GM12864 (cell line): ENCODE measurements around the gene MORF4L1.
"Not testable (repeated sequence)": the region's sequence is repeated elsewhere in the genome, so short reads cannot be mapped to it uniquely, and the experiment has no call there.

Experiments
- DNase-seq: peaks from one replicate; pipeline ENCODE4 v3.0.0-alpha.2; 2011; ENCODE audit warnings: low read depth
- H3K4me3 ChIP-seq: 2 replicates; pipeline ENCODE4 v1.5.1; 2011; ENCODE audit warnings: mild to moderate bottlenecking, low read depth, low read length, control low read depth
- TF ChIP-seq, protein P1 (sequence below): IDR thresholded peaks from 2 replicates; pipeline ENCODE4 v1.5.1; 2011; ENCODE audit warnings: low read depth, mild to moderate bottlenecking, moderate library complexity, low read length, control low read depth, inconsistent platforms; ENCODE audit errors: missing control alignments

MORF4L1 gene

DNA sequence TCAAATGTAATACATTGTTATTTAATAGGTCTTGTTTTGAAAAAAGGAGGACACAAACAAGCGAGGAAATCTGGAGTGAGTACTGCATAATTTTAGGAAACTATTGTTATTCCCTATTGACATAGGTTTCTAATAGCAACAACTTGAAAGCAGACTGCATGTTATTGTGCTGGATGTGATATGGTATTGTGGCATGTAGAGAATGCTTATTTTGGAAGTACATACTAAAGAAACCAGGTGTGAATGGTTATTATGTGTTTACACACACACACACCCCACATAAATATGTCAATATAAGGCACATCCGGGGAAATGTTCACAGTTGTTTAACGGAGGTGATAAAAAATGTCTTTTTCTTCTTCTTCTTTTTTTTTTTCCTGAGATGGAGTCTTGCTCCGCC, 5.9 kb upstream of the MORF4L1 start:
- DNase-seq, result no peak
- TF ChIP-seq, protein P1, sequence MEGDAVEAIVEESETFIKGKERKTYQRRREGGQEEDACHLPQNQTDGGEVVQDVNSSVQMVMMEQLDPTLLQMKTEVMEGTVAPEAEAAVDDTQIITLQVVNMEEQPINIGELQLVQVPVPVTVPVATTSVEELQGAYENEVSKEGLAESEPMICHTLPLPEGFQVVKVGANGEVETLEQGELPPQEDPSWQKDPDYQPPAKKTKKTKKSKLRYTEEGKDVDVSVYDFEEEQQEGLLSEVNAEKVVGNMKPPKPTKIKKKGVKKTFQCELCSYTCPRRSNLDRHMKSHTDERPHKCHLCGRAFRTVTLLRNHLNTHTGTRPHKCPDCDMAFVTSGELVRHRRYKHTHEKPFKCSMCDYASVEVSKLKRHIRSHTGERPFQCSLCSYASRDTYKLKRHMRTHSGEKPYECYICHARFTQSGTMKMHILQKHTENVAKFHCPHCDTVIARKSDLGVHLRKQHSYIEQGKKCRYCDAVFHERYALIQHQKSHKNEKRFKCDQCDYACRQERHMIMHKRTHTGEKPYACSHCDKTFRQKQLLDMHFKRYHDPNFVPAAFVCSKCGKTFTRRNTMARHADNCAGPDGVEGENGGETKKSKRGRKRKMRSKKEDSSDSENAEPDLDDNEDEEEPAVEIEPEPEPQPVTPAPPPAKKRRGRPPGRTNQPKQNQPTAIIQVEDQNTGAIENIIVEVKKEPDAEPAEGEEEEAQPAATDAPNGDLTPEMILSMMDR, result no peak
- H3K4me3 ChIP-seq, result no peak overlapping the region

DNA sequence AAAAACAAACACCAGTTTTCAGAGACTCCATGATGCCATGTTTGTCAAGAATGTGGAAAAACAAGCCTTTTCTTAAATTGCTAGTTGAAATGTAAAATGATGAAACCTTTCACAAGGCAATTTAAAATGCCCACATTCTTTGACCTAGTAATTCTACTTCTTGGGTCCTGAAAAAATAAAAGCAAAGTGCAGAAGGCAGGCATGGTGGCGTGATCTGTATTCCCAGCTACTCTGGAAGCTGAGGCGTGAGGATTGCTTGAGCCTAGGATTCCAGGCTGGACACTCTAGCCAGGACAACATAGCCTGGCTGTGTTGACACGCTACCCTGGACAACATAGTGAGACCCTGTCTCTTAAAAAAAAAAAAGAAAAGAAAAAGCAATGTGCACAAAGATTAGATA, 4.3 kb upstream of the MORF4L1 start:
- no peak for DNase-seq
- H3K4me3 ChIP-seq, result no peak overlapping the region
- TF ChIP-seq, protein P1, result no peak

DNA sequence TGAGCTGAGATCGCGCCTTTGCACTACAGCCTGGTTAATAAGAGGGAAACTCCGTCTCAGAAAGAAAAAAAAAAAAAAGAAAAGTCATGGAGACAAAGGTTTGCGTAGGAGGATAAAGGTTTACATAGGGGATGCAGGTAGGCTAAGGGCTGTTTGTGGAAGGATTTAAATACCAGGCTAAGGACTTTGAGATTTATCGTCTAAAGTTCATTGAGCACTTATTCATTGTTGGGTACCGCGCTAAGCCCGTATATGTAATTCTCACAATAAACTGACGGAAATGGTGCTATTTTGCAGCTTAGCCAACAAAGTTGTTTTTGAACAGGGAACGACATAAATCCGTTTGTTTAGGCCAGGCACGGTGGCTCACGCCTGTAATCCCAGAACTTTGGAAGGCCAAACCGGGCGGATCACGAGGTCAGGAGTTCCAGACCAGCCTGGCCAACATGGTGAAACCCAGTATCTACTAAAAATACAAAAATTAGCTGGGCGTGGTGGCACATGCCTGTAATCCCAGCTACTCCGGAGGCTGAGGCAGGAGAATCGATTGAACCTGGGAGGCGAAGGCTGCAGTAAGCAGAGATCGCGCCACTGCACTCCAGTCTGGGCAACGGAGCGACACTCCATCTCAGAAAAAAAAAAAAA, 1.1 kb upstream of the MORF4L1 start:
- not testable (repeated sequence) for H3K4me3 ChIP-seq, DNase-seq

DNA sequence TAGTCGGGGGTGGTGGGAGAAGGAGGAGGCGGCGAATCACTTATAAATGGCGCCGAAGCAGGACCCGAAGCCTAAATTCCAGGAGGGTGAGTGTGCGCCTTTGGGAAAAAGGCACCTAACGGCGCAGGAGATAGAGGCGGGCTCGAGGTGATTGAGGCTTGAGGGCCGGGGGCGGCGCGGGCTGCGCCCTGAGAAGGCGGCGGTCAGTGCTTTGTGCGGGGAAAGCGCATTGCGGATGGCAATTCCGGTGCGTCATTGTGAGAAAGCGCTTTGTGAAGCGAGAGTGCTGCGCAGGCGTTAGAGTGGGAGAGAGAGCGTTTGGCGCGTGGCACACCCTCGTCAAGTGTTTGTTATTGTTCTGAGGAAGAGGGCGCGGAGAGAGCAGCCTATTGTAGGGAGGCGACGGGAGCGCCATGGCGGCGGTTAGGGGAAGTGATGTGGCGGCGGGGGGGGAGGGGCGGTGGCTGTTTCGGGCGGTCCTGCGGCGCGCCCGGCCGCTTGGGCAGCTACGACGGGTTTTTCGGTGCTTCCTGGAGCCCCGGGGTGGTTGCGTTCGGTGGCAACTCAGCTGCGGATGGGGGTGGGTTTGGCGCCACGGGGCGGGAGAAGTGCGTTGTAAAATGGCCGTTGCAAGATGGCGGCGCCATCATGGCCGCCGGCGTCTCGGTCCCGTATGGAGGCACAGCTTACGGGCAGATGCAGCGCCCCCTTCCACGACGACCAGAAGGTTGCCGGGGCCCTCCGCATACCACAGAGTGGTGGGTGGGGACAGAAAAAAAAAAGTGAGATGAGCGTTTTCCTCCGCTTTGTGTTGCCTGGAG, 492 bp downstream of the MORF4L1 start:
- peak; percentile 78 for DNase-seq
- H3K4me3 ChIP-seq, result peak overlapping the region; percentile 80
- TF ChIP-seq, protein P1, result peak; percentile 59

DNA sequence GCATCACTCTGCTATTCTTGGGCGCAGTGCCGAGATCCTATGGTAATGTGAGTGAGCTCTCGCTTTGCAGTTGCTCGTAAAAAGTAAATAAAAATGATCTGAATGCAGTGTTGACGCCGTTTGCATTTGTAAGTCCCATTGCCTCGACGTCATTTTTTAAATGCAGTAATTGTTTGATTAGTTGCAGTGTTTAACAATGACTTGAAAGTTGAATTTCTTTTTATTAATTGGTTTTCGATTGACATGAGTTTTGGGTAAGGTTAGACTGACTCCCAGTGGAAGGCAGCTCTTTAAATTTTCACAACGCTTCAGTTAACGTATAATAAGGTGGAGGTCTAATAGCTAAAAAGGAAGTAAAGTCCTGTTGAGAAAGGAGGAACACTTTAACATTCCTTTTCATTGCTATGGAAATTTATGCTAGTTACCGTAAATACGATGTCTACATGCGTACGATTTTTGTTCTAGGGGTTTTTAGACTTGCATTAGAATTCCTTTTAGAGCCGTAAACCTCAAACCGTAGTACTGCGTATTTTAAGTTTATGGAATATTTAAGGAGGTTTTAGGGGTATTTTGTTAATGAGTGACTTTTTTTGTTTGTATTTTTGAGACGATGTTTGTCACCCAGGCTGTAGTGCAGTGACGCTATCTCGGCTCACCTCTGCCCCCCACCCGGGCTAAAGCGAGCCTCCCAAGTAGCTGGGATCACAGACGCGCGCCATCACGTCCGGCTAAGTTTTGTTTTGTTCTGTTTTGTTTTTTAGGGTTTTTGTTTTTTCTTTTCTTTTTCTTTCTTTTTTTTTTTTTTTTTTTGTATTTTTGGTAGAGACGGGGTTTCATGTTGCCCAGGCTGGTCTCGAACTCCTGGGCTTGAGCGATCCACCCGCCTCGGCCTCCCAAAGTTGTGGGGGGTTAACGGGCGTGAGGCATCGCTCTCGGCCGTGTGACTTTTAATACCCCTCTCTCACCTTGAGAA, 1.4 kb downstream of the MORF4L1 start:
- DNase-seq, result no peak
- TF ChIP-seq, protein P1, result no peak
- peak overlapping the region; percentile 80 for H3K4me3 ChIP-seq

DNA sequence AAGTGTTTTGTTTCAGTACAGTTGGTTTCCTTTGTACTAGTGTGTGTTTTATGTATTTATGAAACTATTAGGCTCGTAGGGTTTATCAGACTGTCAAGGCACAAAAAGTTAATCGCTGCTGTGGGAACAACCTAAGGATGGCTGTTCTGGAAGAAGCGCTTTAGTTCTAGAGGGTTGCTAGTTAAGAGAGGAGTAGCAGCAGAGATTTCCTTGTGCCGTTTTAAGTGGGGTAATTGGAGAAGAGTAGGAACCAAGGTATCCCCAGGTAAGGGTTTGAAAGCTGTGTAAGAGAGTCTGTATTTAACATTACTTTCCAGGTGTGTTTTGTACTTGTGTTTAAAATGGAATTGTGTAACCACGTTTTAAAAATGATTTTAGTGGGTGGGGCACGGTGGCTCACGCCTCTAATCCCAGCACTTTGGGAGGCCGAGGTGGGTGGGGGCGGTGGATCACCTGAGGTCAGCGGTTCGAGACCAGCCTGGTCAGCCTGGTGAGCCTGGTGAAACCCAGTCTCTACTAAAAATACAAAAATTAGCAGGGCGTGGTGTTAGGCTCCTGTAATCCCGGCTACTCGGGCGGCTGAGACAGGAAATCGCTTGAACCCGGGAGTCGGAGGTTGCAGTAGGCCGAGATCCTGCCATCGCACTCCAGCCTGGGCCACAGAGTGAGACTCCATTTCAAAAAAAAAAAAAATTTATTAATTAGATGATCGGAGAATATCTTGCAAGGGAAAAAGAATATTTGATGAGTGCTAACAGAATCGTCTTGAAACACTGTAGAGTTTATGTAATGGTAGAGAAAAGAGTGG, 2.6 kb downstream of the MORF4L1 start:
- DNase-seq, result no peak
- H3K4me3 ChIP-seq, result peak overlapping the region; percentile 80
- TF ChIP-seq, protein P1, result no peak

DNA sequence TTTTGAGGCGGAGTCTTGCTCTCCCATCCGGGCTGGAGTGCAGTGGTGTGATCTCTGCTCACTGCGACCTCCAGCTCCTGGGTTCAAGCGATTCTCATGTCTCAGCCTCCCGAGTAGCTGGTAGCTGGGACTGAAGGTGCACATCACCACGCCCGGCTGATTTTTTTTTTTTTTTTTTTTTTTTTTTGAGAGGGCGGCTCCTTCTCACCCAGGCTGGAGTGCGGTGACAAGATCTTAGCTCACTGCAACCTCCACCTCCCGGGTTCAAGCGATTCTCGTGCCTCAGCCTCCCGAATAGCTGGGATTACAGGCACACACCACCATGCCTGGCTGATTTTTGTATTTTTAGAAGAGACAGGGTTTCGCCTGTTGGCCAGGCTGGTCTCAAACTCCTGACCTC, 4.3 kb downstream of the MORF4L1 start:
- not testable (repeated sequence) for DNase-seq
- peak overlapping the region; percentile 80; the same call in 1 of the 2 replicates for H3K4me3 ChIP-seq
